AG09309 (cell line): ENCODE results near the gene PPM1H.

Experiments used
- DNase-seq: peaks from one replicate; pipeline ENCODE4 v3.0.0-alpha.2; 2010; ENCODE audit warnings: low read depth
- H3K4me3 ChIP-seq: 2 replicates; pipeline ENCODE4 v1.5.1; 2011; ENCODE audit warnings: mild to moderate bottlenecking, low read depth, low read length, moderate library complexity; ENCODE audit not compliant: control insufficient read depth
- TF ChIP-seq, protein P1 (sequence below): IDR thresholded peaks from 2 replicates; pipeline ENCODE4 v1.5.1; 2011; ENCODE audit warnings: mild to moderate bottlenecking, low read depth, low read length, inconsistent platforms; ENCODE audit not compliant: insufficient read depth, control insufficient read depth; ENCODE audit errors: missing control alignments

The PPM1H gene, protein sequence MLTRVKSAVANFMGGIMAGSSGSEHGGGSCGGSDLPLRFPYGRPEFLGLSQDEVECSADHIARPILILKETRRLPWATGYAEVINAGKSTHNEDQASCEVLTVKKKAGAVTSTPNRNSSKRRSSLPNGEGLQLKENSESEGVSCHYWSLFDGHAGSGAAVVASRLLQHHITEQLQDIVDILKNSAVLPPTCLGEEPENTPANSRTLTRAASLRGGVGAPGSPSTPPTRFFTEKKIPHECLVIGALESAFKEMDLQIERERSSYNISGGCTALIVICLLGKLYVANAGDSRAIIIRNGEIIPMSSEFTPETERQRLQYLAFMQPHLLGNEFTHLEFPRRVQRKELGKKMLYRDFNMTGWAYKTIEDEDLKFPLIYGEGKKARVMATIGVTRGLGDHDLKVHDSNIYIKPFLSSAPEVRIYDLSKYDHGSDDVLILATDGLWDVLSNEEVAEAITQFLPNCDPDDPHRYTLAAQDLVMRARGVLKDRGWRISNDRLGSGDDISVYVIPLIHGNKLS

DNA sequence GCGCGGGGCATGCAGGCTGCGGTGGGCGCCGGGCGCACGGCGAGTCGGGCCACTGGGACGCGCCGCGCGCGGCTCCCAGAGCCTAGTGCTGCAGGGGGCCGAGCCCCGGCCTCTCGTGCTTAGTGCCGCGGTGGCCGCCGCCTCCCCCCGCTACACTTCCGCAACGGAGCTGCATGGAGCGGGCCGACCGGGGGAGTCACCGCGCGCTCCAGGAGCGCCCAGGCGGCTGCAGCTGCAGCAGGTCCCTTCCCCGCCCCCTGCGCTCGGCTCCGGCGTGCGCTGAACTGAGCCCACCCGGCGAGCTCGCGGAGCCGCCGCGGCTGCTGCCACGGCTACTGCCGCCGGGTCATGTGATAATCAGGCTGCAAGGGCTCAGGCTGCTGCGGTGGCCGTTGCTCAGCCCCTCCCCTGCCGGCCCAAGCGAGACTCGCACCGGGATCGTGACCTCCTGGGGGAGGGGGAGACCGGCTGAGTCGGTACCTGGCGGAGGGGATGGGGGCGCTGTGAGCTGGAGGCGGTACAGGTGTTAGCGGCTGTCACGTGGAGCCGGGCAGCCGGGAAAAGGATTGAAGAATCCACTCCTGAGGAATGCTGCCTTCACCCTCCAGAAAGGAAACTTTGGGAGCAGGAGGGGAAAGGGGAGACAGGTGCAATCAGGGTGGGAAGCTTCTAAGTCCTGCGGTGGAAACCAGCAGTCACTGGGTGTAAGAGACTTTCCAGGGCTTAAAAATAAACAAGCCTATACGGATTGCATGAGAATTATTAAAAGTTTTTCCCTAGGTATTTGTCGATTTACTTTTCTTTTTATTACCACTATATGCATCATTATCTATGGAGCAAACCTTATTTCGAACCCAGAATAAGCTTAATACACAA lies at the start of gene PPM1H:
TSS of gene PPM1H (minus strand) at position 352 of the 876 bp plus-strand sequence. CDS start 414 bp downstream, outside the sequence.
- no peak for DNase-seq
- peak within 1 kb of the TSS; percentile 85 for H3K4me3 ChIP-seq
- TF ChIP-seq, protein P1, sequence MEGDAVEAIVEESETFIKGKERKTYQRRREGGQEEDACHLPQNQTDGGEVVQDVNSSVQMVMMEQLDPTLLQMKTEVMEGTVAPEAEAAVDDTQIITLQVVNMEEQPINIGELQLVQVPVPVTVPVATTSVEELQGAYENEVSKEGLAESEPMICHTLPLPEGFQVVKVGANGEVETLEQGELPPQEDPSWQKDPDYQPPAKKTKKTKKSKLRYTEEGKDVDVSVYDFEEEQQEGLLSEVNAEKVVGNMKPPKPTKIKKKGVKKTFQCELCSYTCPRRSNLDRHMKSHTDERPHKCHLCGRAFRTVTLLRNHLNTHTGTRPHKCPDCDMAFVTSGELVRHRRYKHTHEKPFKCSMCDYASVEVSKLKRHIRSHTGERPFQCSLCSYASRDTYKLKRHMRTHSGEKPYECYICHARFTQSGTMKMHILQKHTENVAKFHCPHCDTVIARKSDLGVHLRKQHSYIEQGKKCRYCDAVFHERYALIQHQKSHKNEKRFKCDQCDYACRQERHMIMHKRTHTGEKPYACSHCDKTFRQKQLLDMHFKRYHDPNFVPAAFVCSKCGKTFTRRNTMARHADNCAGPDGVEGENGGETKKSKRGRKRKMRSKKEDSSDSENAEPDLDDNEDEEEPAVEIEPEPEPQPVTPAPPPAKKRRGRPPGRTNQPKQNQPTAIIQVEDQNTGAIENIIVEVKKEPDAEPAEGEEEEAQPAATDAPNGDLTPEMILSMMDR = peak; percentile 23

DNA sequence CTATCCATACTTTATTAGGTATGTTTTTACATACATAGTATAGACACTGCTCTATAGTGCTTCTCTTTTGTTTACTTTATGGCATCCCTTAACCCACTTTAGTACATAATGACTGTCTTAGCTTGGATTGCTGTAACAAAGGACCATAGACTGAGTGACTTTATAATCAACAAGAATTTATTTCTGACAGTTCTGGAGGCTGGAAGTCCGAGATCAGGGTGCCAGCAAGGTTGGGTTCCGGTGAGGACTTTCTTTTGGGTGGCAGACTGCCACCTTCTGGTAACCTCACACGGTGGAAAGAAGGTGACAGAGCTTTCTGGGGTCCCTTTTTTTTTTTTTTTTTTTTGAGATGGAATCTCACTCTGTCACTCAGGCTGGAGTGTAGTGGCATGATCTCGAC lies 48.6 kb upstream of the PPM1H start:
- no peak for DNase-seq
- H3K4me3 ChIP-seq = no peak overlapping the region
- TF ChIP-seq, protein P1 = peak; percentile 19

DNA sequence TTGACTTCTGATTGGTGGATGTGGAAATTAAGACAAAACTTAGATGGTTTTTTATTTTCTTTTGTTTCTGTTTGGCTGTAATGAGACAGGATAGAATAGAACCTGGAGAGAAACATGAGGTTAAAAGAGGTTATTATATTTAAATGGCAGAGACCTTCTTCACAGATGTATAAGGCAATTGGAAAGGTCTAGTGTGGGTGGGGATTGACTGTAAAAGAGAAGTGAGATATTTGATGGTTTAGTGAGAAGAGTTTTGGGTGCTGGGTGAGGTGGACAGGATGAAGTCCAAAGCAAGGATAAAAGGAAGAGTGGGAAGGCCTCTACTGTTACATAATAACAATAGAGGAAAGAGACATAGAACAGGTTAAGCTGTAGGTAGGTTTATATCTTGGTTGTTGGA lies 43.8 kb upstream of the PPM1H start:
- TF ChIP-seq, protein P1 = no peak

DNA sequence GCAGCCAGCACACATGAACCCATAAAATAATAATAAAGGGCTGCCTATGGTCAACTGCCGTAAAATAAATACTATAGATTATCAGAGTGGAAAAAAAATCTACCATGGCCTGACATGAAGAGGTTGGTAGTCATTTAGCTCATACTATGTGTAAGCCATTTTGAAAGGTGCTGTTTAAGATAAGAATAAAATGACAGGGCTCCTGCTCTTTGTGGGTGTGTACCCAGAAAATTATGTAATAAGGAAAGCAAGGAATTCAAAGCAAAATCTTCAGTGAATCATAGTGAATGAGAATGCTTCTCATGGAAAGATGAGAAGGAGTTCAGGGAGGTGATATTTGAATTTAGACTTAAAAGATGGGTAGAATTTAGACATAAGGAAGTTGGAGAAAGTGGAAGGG lies 42.9 kb upstream of the PPM1H start:
- TF ChIP-seq, protein P1 = no peak
- no peak overlapping the region for H3K4me3 ChIP-seq
- DNase-seq = no peak

More for the DNA sequence above, 43.8 kb upstream of the PPM1H start:
- H3K4me3 ChIP-seq = no peak overlapping the region
- DNase-seq = no peak

DNA sequence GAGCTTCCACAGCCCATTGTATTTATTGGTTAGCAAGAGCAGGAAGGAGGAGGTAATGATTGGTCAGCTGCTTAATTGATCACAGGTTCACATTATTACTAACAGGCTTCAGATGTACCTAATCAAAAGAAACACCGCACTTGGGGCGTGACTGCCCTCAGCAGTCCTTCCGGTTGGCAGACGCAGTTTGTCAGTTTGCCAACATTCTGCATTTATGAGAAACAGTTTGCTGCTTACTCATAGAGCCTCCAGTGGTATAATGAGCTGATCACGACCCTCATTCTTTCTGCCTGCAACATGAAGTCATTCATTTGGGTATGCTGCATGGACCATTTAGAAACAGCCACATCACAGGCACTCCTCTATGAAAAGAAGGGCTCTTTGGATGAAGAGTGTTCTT lies 42.5 kb upstream of the PPM1H start:
- peak; percentile 43 for DNase-seq
- TF ChIP-seq, protein P1 = no peak
- no peak overlapping the region for H3K4me3 ChIP-seq

DNA sequence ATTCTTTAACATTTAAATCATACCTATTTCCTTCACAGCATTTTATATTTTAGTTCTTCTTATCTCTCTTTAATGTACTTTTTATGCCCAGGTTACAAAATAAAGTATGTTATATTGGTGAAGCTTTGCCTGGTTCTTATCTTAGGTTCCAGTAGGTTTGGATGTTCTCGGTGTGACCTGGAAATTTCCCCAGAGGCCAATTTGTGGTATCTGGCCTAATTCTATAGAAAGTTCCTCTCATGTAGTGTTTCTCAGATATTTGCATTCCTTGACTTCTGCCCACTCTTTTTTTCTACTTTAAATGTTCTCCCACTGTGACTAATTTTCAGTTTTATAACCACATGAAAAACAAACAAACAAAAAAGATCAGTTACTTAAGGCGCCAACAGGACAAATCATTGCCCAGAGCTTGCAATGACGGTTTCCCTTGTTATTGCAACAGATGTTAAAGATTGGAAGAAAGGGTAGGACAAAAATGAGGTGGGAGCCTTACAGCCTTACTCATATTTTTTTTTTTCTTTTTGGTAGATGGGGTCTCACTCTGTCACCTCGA lies 41.2 kb upstream of the PPM1H start:
- no peak overlapping the region for H3K4me3 ChIP-seq
- DNase-seq = no peak
- TF ChIP-seq, protein P1 = no peak
